Spleen (tissue), 11 donors: ENCODE measurements around the gene VWA2. TPM values are rescaled to one million over a fixed set of nuclear protein-coding genes. Genes with fewer than 3 reads are reported as not detected.
"Not testable (repeated sequence)": the region's sequence is repeated elsewhere in the genome, so short reads cannot be mapped to it uniquely, and the experiment has no call there.

Source experiments
- DNase-seq: peaks from one replicate; pipeline ENCODE4 v3.0.0-alpha.2; 2020
- H3K27ac ChIP-seq, 8 donors: fragments of 200-600 bp; sonication (generic) in 7 of 8; 1 replicate in 4 of 8; 2 replicates in 4 of 8; pipeline versions ENCODE4 v1.5.0 to v1.8.0; 2016 to 2021; ENCODE audit warnings: inconsistent platforms in 4 of 8, mild to moderate bottlenecking in 4 of 8, moderate library complexity in 1 of 8
- H3K27me3 ChIP-seq, 7 donors: fragments of 200-600 bp; sonication (generic) in 6 of 7; replicated peaks in 1 of 7; 1 replicate in 4 of 7; 2 replicates in 3 of 7; pipeline versions ENCODE4 v1.5.0 to v1.8.0; 2016 to 2021; ENCODE audit warnings: inconsistent platforms in 3 of 7, mild to moderate bottlenecking in 1 of 7
- H3K36me3 ChIP-seq, 6 donors: fragments of 200-600 bp; sonication (generic) in 5 of 6; 1 replicate in 4 of 6; 2 replicates in 2 of 6; pipeline versions ENCODE4 v1.5.0 to v1.8.0; 2016 to 2021; ENCODE audit warnings: inconsistent platforms in 2 of 6
- H3K4me1 ChIP-seq, 6 donors: fragments of 200-600 bp; sonication (generic) in 5 of 6; 1 replicate in 3 of 6; 2 replicates in 3 of 6; pipeline versions ENCODE4 v1.5.0 to v1.8.0; 2016 to 2021; ENCODE audit warnings: inconsistent platforms in 3 of 6
- H3K4me3 ChIP-seq, 8 donors: fragments of 200-600 bp; sonication (generic) in 7 of 8; 1 replicate in 4 of 8; 2 replicates in 4 of 8; pipeline versions ENCODE4 v1.5.0 to v1.8.0; 2016 to 2021; ENCODE audit warnings: inconsistent platforms in 4 of 8, mild to moderate bottlenecking in 4 of 8, moderate library complexity in 2 of 8
- H3K9me3 ChIP-seq, 8 donors: fragments of 200-600 bp; sonication (generic) in 7 of 8; 1 replicate in 4 of 8; 2 replicates in 4 of 8; pipeline versions ENCODE4 v1.5.0 to v1.8.0; 2016 to 2021; ENCODE audit warnings: inconsistent platforms in 4 of 8
- POLR2A ChIP-seq, 3 donors: fragments of 450-650 bp; IDR thresholded peaks; one replicate each; pipeline ENCODE4 v1.5.1; 2017; ENCODE audit warnings: antibody characterized with exemption in 3 of 3, mild to moderate bottlenecking in 1 of 3
- POLR2AphosphoS5 ChIP-seq, 3 donors: sonication (generic); formaldehyde crosslinking; IDR thresholded peaks; one replicate each; pipeline ENCODE4 v1.5.1; 2017; ENCODE audit warnings: antibody characterized with exemption in 3 of 3
- WGBS, 5 donors: extraction: QIAGEN DNeasy Blood & Tissue Kit in 3 of 5; methylation state at CpG; one replicate each; pipeline versions ENCODE4 v1.1.5 to v1.1.7; 2013 to 2018; 5-methylcytosine and 5-hydroxymethylcytosine counted together
- intact Hi-C: fragments of 100-400 bp; cut with DNase I; formaldehyde crosslinking; loops from one replicate; pipeline ENCODE4 v1.15.0; 2023; ENCODE audit warnings: low total_unique reads
- polyA plus RNA-seq, 3 donors: library from polyadenylated mRNA; stranded (reverse); fragments of 200-250 nt; gene quantifications; one replicate each; pipeline ENCODE4 v1.2.1, GENCODE V29; 2013
- total RNA-seq, 7 donors: library from RNA; depleted of rRNA in 3 of 7; stranded (reverse); fragments of >200 nt in 3 of 7; fragmentation: NEBNext Ultra II Directional in 4 of 7; extraction: Animal tissue kit (Norgen Biotek cat#: 25700) in 4 of 7; gene quantifications; one replicate each; pipeline versions ENCODE4 v1.1.0 to v1.2.1, GENCODE V29; 2016 to 2021
- TF ChIP-seq, protein P1 (sequence below), 11 experiments: fragments of 200-600 bp in 7 of 11; fragments of 450-650 bp in 4 of 11; sonication (generic) in 4 of 11; IDR thresholded peaks in 8 of 11; conservative IDR thresholded peaks in 3 of 11; 1 replicate in 7 of 11; 2 replicates in 4 of 11; pipeline versions ENCODE4 v1.4.0 to v1.8.0; 2016 to 2021; ENCODE audit warnings: antibody characterized with exemption in 11 of 11, inconsistent platforms in 4 of 11, mild to moderate bottlenecking in 1 of 11
- donor health status: healthy with polysubstance abuse.
- donor health status: DM: no; HTN: no; CAD: no; lungs with moderate emphysema.
- donor health status: DM: no; HTN: no; CAD: no.
- donor health status: Bipolar disorder and iron deficiency.
- donor health status: healthy.
- donor health status: DM: no; HTN: no; CAD: no.
- donor health status: DM: yes; HTN: yes; CAD: no.

VWA2 gene
- total and polyA plus RNA-seq, 10 donors, result 0.02 to 1.9 (median 0.50) TPM; not detected in 1

DNA sequence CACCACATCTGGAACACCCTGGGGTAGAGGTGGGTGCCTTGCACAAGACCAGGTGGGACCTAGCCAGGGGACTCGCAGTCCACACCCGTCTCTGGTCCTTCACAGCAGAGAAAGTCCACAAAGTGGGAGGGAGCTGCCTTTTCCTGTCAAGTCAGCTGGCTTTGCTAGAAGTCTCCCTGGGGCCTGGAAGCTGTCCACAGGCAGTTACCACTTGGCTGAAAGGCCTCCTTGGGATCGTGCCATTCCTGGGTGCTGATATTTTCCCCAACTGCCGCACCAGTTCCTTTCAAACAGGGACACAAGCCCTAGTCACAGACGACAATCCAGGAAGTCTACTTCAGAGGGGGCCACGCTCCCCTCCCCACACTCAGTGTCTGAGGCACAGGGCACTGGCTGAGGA is 89.8 kb downstream of the VWA2 start:
- Histone ChIP-seq H3K27ac (peak overlapping the region in 5 of 8 donors; percentile 10 to 73 (median 54)), H3K4me1 (peaks cover 3 to 47% (median 18%) of the 10 kb centered on the region in 6 donors), H3K4me3 (no peak overlapping the region), H3K27me3 (no peaks in the 10 kb centered on the region), H3K9me3 (no peaks in the 10 kb centered on the region), H3K36me3 (peaks cover 0 to 73% (median 7%) of the 10 kb centered on the region in 6 donors)
- intact Hi-C loops, result no loop called here
- DNase-seq, result no peak
- TF ChIP-seq POLR2A (IDR thresholded peaks at IDR 0.05) (no peak), POLR2AphosphoS5 (IDR thresholded peaks at IDR 0.05) (no peak)
- TF ChIP-seq, protein P1, sequence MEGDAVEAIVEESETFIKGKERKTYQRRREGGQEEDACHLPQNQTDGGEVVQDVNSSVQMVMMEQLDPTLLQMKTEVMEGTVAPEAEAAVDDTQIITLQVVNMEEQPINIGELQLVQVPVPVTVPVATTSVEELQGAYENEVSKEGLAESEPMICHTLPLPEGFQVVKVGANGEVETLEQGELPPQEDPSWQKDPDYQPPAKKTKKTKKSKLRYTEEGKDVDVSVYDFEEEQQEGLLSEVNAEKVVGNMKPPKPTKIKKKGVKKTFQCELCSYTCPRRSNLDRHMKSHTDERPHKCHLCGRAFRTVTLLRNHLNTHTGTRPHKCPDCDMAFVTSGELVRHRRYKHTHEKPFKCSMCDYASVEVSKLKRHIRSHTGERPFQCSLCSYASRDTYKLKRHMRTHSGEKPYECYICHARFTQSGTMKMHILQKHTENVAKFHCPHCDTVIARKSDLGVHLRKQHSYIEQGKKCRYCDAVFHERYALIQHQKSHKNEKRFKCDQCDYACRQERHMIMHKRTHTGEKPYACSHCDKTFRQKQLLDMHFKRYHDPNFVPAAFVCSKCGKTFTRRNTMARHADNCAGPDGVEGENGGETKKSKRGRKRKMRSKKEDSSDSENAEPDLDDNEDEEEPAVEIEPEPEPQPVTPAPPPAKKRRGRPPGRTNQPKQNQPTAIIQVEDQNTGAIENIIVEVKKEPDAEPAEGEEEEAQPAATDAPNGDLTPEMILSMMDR (IDR thresholded peaks at IDR 0.05 in 8 of 11, conservative IDR thresholded peaks at IDR 0.05 in 3 of 11), result no peak
- WGBS, 5 donors, result 49 to 76% (median 69%) methylated on average over 3 to 6 of the region's 6 CpGs

DNA sequence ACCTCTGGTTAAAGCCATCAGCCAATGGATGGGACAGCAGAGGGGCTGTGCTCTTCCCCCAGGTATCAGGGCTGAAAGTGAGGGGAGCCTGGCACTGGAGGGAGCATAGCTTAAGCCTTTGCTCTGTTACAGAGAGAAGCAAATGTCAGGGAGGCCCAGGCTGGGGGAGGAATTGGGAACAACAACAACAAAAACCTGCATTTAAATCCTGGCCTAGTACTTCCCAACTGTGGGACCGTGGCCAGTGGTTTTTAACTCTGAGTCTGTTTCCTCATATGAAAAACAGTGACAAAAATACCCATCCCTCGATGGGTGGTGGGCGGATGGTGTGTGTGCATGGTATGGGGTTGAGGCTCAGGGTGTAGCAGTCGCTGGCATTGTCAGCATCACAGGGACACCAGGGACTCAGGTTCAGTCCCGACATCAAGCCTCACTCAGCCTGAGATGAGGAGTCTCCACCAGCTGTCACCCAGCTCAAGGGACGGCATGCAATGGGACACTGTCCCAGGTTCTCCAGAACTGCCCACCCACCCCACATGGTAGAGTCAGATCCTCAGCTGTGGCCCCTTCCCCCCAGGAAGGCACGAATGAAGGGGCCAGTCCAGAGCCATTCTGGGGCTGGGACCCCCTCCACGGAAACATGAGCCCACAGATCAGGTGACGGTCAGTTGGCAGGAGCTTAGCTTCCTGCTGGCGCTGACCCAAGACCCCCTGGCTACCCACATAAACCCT is 90.7 kb downstream of the VWA2 start:
- Histone ChIP-seq H3K9me3 (no peaks in the 10 kb centered on the region), H3K36me3 (peaks cover 0 to 65% (median 7%) of the 10 kb centered on the region in 6 donors), H3K4me3 (no peak overlapping the region), H3K27me3 (no peaks in the 10 kb centered on the region), H3K4me1 (peaks cover 4 to 56% (median 23%) of the 10 kb centered on the region in 6 donors), H3K27ac (peak overlapping the region in 5 of 8 donors; percentile 10 to 73 (median 54))
- no peak for TF ChIP-seq POLR2A (IDR thresholded peaks at IDR 0.05)
- TF ChIP-seq, protein P1 (IDR thresholded peaks at IDR 0.05 in 8 of 11, conservative IDR thresholded peaks at IDR 0.05 in 3 of 11), result no peak
- TF ChIP-seq POLR2AphosphoS5 (IDR thresholded peaks at IDR 0.05), result peak in 1 of 3 donors; percentile 24
- DNase-seq, result no peak
- 38 to 63% (median 51%) methylated on average over 8 to 10 of the region's 10 CpGs for WGBS, 5 donors
- intact Hi-C loops, result no loop called here

DNA sequence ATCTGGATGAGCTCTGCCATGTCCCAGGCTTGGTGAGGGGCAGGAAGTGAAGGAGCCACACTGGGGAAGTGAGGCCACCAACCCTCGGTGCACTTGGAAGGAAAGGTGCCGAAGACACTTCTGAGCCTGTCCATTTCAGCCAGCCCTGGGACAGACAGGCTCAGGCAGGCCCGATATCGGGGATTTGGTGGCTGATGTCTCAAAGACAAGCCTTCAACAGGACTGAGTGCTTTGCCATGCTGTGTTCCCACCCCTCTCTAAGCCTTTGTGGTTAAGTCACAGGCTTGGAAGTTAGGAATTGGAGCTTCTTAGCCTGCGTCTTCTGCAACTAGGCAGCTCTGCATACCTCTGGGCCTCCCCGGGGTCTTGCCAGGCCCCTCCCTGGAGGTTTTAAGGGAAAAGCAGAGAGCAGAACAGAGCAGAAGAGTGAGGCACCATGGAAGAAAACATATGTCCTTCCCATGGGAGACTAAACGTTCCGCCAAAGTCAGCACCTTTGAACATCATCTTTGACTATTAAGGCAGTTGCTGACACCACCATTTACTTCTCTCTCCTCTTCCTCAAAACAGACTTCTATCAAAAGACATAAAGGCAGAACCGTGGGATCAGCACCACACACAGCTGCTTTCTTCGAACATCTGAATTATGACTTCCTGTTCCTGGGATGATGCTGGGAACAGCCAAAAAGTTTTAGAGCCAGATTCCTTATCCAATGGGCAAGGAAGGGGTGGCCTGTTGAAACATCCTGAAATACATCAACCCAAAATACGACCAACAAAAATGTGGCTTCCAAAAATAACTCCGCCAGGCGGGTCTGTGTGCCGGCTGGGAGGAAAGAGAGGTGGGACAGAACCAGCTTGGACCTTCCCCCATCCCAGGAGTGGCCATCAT is 93.5 kb downstream of the VWA2 start:
- TF ChIP-seq POLR2A (IDR thresholded peaks at IDR 0.05), result no peak
- TF ChIP-seq, protein P1 (IDR thresholded peaks at IDR 0.05 in 8 of 11, conservative IDR thresholded peaks at IDR 0.05 in 3 of 11), result no peak
- TF ChIP-seq POLR2AphosphoS5 (IDR thresholded peaks at IDR 0.05), result peak in 1 of 3 donors; percentile 51
- Histone ChIP-seq H3K36me3 (peaks cover 0 to 48% (median 2%) of the 10 kb centered on the region in 6 donors), H3K27me3 (no peaks in the 10 kb centered on the region), H3K4me3 (no peak overlapping the region), H3K4me1 (peaks cover 4 to 76% (median 39%) of the 10 kb centered on the region in 6 donors), H3K27ac (peak overlapping the region in 7 of 8 donors; percentile 16 to 78 (median 65)), H3K9me3 (no peaks in the 10 kb centered on the region)
- intact Hi-C loops, result no loop called here
- WGBS, 5 donors, result 41 to 48% (median 42%) methylated on average over 13 to 14 of the region's 14 CpGs
- peak; percentile 47 for DNase-seq

DNA sequence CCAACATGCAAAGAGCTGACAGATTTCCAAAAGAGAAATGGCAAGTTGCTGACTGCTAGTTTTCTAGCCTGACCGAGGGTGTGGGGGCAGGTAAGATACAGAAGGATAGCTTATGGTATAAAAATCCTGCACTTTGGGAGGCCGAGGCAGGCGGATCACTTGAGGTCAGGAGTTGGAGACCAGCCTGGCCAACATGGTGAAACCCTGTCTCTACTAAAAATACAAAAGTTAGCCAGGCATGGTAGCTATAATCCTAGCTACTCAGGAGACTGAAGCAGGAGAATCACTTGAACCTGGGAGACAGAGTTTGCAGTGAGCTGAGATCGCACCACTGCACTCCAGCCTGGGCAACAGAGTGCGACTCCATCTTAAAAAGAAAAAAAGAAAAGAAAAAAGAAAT is 94.4 kb downstream of the VWA2 start:
- peak overlapping the region in 7 of 8 donors; percentile 16 to 78 (median 65) for H3K27ac ChIP-seq
- H3K4me3 ChIP-seq, H3K27me3 ChIP-seq, intact Hi-C loops, H3K9me3 ChIP-seq: not testable (repeated sequence)
- DNase-seq, result peak; percentile 6
- H3K4me1 ChIP-seq, result peaks cover 4 to 85% (median 48%) of the 10 kb centered on the region in 6 donors
- WGBS, 5 donors, result 76 to 85% (median 81%) methylated on average over 5 of the region's 5 CpGs
- H3K36me3 ChIP-seq, result peaks cover 0 to 40% (median 2%) of the 10 kb centered on the region in 6 donors
